HEK293T (cell line): ENCODE results near the gene SCAF8.

Source experiments
- CTCF ChIA-PET: fragments of 350-600 bp; formaldehyde crosslinking; extraction: SDS; loops from one replicate; lab custom pipeline; 2021; ENCODE audit warnings: antibody characterized with exemption, inconsistent platforms; lab: Yijun Ruan, JAX
- POLR2A ChIA-PET: fragments of 350-600 bp; formaldehyde crosslinking; extraction: SDS; loops from one replicate; lab custom pipeline; 2020; ENCODE audit warnings: antibody characterized with exemption, inconsistent platforms; lab: Yijun Ruan, JAX
- DNase-seq: peaks from one replicate; pipeline ENCODE4 v3.0.0; 2012; ENCODE audit warnings: mixed read lengths; ENCODE audit errors: extremely low spot score
- ARNT ChIP-seq: fragments of 450-650 bp; IDR thresholded peaks from 2 replicates; pipeline ENCODE4 v1.6.1; 2017; ENCODE audit warnings: mild to moderate bottlenecking
- BHLHE40 ChIP-seq: fragments of 450-650 bp; IDR thresholded peaks from 2 replicates; pipeline ENCODE4 v1.6.1; 2016; ENCODE audit warnings: mild to moderate bottlenecking, moderate library complexity, borderline replicate concordance
- CTBP1 ChIP-seq: fragments of 450-650 bp; IDR thresholded peaks from 2 replicates; pipeline ENCODE4 v1.6.1; 2016; ENCODE audit warnings: borderline replicate concordance
- ELF4 ChIP-seq: fragments of 450-650 bp; IDR thresholded peaks from 2 replicates; pipeline ENCODE4 v1.6.1; 2017; ENCODE audit warnings: antibody characterized with exemption
- FOXA1 ChIP-seq: fragments of 450-650 bp; IDR thresholded peaks from 2 replicates; pipeline ENCODE4 v1.6.1; 2016; ENCODE audit warnings: mild to moderate bottlenecking
- FOXK2 ChIP-seq: fragments of 450-650 bp; IDR thresholded peaks from 2 replicates; pipeline ENCODE4 v1.6.1; 2016; ENCODE audit warnings: mild to moderate bottlenecking
- FOXM1 ChIP-seq: fragments of 450-650 bp; IDR thresholded peaks from 2 replicates; pipeline ENCODE4 v1.6.1; 2017; ENCODE audit warnings: mild to moderate bottlenecking, borderline replicate concordance
- HDGF ChIP-seq: fragments of 450-650 bp; IDR thresholded peaks from 2 replicates; pipeline ENCODE4 v1.6.1; 2017; ENCODE audit warnings: antibody characterized with exemption, borderline replicate concordance
- L3MBTL2 ChIP-seq: fragments of 450-650 bp; conservative IDR thresholded peaks from 2 replicates; pipeline ENCODE4 v1.6.1; 2016; ENCODE audit warnings: mild to moderate bottlenecking
- LEF1 ChIP-seq: fragments of 450-650 bp; IDR thresholded peaks from 2 replicates; pipeline ENCODE4 v1.6.1; 2017; ENCODE audit warnings: mild to moderate bottlenecking, borderline replicate concordance
- NFRKB ChIP-seq: fragments of 450-650 bp; IDR thresholded peaks from 2 replicates; pipeline ENCODE4 v1.6.1; 2016; ENCODE audit warnings: mild to moderate bottlenecking, moderate library complexity
- PKNOX1 ChIP-seq: fragments of 450-650 bp; IDR thresholded peaks from 2 replicates; pipeline ENCODE4 v1.6.1; 2016
- SP1 ChIP-seq: fragments of 450-650 bp; IDR thresholded peaks from 2 replicates; pipeline ENCODE4 v1.6.1; 2017
- SUZ12 ChIP-seq: fragments of 450-650 bp; IDR thresholded peaks from 2 replicates; pipeline ENCODE4 v1.6.1; 2016; ENCODE audit warnings: mild to moderate bottlenecking
- TARDBP ChIP-seq: fragments of 450-650 bp; IDR thresholded peaks from 2 replicates; pipeline ENCODE4 v1.6.1; 2016
- ZNF384 ChIP-seq: fragments of 450-650 bp; IDR thresholded peaks from 2 replicates; pipeline ENCODE4 v1.6.1; 2016

SCAF8 gene

GRCh38 chr6:154814063-154814462 is 80.8 kb downstream of the SCAF8 start:
- no peak for TF ChIP-seq PKNOX1
- no peak for TF ChIP-seq L3MBTL2
- TF ChIP-seq FOXM1: no peak
- TF ChIP-seq BHLHE40: no peak
- no peak for TF ChIP-seq TARDBP
- TF ChIP-seq HDGF: no peak
- TF ChIP-seq ELF4: no peak
- no peak for TF ChIP-seq FOXK2
- TF ChIP-seq ARNT: no peak
- TF ChIP-seq FOXA1: no peak
- no peak for TF ChIP-seq SUZ12
- TF ChIP-seq NFRKB: no peak
- TF ChIP-seq ZNF384: no peak
- no peak for DNase-seq
- ChIA-PET POLR2A (no interaction called here), CTCF (no interaction called here)

GRCh38 chr6:154815938-154816820 is 83.0 kb downstream of the SCAF8 start:
- TF ChIP-seq FOXM1: no peak
- POLR2A ChIA-PET: no interaction called here
- CTCF ChIA-PET: interaction anchor here (0.6 kb wide), 1 partner anchor 11 kb away, joined by 3 read pairs; no protein-coding TSS in a partner anchor
- no peak for DNase-seq

- CTCF ChIA-PET: no interaction called here
- no peak for DNase-seq
- no peak for TF ChIP-seq L3MBTL2
- no peak for TF ChIP-seq FOXM1
- no peak for TF ChIP-seq NFRKB
- no peak for TF ChIP-seq PKNOX1
- no peak for TF ChIP-seq SUZ12
- POLR2A ChIA-PET: no interaction called here
These were observed 87.9 kb downstream of the SCAF8 start for GRCh38 chr6:154821099-154821498.

GRCh38 chr6:154821638-154822037 is 88.4 kb downstream of the SCAF8 start:
- ChIA-PET POLR2A (no interaction called here), CTCF (no interaction called here)
- DNase-seq: no peak
- TF ChIP-seq NFRKB: no peak
- no peak for TF ChIP-seq ARNT
- TF ChIP-seq L3MBTL2: no peak
- TF ChIP-seq CTBP1: no peak
- TF ChIP-seq FOXM1: no peak
- no peak for TF ChIP-seq ELF4
- TF ChIP-seq ZNF384: no peak
- TF ChIP-seq TARDBP: no peak
- TF ChIP-seq FOXK2: no peak
- no peak for TF ChIP-seq BHLHE40
- TF ChIP-seq SUZ12: no peak
- TF ChIP-seq PKNOX1: no peak

- TF ChIP-seq SUZ12: no peak
- no peak for TF ChIP-seq ZNF384
- no peak for TF ChIP-seq CTBP1
- no peak for TF ChIP-seq PKNOX1
- no peak for TF ChIP-seq ARNT
- no peak for TF ChIP-seq TARDBP
- TF ChIP-seq BHLHE40: no peak
- TF ChIP-seq NFRKB: no peak
- TF ChIP-seq FOXA1: no peak
- TF ChIP-seq L3MBTL2: no peak
- TF ChIP-seq ELF4: no peak
- TF ChIP-seq LEF1: no peak
- TF ChIP-seq FOXK2: no peak
- no peak for TF ChIP-seq HDGF
- TF ChIP-seq SP1: no peak
- TF ChIP-seq FOXM1: no peak
- ChIA-PET CTCF (no interaction called here), POLR2A (no interaction called here)
- DNase-seq: no peak
These were observed 89.8 kb downstream of the SCAF8 start for GRCh38 chr6:154822947-154823558.

GRCh38 chr6:154824076-154824475 is 90.9 kb downstream of the SCAF8 start:
- ChIA-PET POLR2A (no interaction called here), CTCF (no interaction called here)
- no peak for DNase-seq
- TF ChIP-seq BHLHE40 (no peak), HDGF (no peak)
